SK-N-MC (cell line): ENCODE data around the gene XPO4.

Source experiments
- EZH2 ChIP-seq: fragments of 200-600 bp; sonication (generic); IDR thresholded peaks from one replicate; pipeline ENCODE4 v1.6.1; 2017; ENCODE audit warnings: antibody characterized with exemption
- FOXP2 ChIP-seq: optimal IDR thresholded peaks from 2 replicates; pipeline ENCODE3; 2011; ENCODE audit warnings: mild to moderate bottlenecking, moderate library complexity; ENCODE audit not compliant: insufficient read depth; ENCODE audit errors: extremely low read length, control extremely low read depth
- POLR2AphosphoS5 ChIP-seq: IDR thresholded peaks from 2 replicates; pipeline ENCODE4 v1.6.1; 2012; ENCODE audit warnings: mild to moderate bottlenecking, low read depth, low read length, borderline replicate concordance

DNA sequence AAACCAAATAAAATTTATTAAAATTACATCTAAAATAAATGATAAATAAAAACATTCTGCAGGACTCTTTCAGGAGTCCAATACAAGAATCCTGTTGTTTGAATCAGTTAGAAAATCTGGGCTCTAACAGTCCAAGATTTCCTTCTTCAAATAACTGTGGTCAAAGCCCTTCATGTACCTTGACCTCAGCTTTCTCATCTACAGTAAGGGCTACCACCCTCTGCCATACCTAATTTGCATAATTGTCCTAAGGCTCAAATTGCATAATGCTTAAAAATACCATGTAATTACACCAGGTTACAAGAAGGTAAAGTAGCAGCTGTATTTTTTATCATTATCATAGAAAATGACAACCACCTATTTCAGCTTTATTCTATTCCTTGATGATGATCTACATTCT, 54.3 kb downstream of the XPO4 start:
- TF ChIP-seq EZH2 (no peak), FOXP2 (no peak), POLR2AphosphoS5 (no peak)
